Activated CD4-positive, alpha-beta T cell treated with anti-CD3 and anti-CD28 coated beads for 36 hours (primary cell): ENCODE data around the gene PDZD4. TPM values are rescaled to one million over a fixed set of nuclear protein-coding genes. Genes with fewer than 3 reads are reported as not detected.

ENCODE experiments used
- ATAC-seq: fragments of 200-7000 bp; cut with Tn5 transposase; one replicate; pipeline ENCODE4 v1.10.0; 2021; ENCODE audit warnings: mild to moderate bottlenecking, moderate library complexity
- CTCF ChIA-PET: fragments of 350-600 bp; sonication (Branson Sonifier 250); formaldehyde crosslinking; loops from one replicate; lab custom pipeline; 2021; ENCODE audit warnings: antibody characterized with exemption; lab: Charles Lee
- POLR2A ChIA-PET: fragments of 350-600 bp; sonication (Branson Sonifier 250); formaldehyde crosslinking; loops from one replicate; lab custom pipeline; 2021; ENCODE audit warnings: antibody characterized with exemption, inconsistent platforms; lab: Charles Lee
- DNase-seq: peaks from one replicate; pipeline ENCODE4 v3.0.0-alpha.2; 2020
- H3K27ac Mint-ChIP-seq: one replicate; pipeline ENCODE4 v1.8.0; 2021; ENCODE audit warnings: mixed read lengths
- H3K27me3 Mint-ChIP-seq: one replicate; pipeline ENCODE4 v1.8.0; 2021; ENCODE audit warnings: mixed read lengths
- H3K36me3 Mint-ChIP-seq: one replicate; pipeline ENCODE4 v1.8.0; 2021; ENCODE audit warnings: low read depth, mixed read lengths
- H3K4me1 Mint-ChIP-seq: one replicate; pipeline ENCODE4 v1.8.0; 2021; ENCODE audit warnings: mixed read lengths
- H3K4me3 Mint-ChIP-seq: one replicate; pipeline ENCODE4 v1.8.0; 2021; ENCODE audit warnings: mild to moderate bottlenecking, moderate library complexity, mixed read lengths
- H3K9me3 Mint-ChIP-seq: one replicate; pipeline ENCODE4 v1.8.0; 2021; ENCODE audit warnings: low read depth, mixed read lengths
- intact Hi-C, 2 experiments: fragments of 100-400 bp; cut with DNase I in 1 of 2; cut with micrococcal nuclease in 1 of 2; formaldehyde crosslinking; loops; one replicate each; pipeline versions ENCODE4 v1.14.2 to v1.15.1; 2022 to 2024; cut with DNase I, micrococcal nuclease
- total RNA-seq, 2 experiments: library from RNA; stranded (reverse); gene quantifications; one replicate each; pipeline ENCODE4 v1.2.3, GENCODE V29; 2021

Gene PDZD4
- total RNA-seq, 2 experiments from 2014 or later = 2.4 to 4.3 TPM

GRCh38 chrX:153853180-153853901 lies 23.0 kb upstream of the PDZD4 start:
- Mint-ChIP-seq H3K4me3 (no peak overlapping the region), H3K9me3 (no peaks in the 10 kb centered on the region), H3K27me3 (no peaks in the 10 kb centered on the region), H3K4me1 (peaks cover 6% of the 10 kb centered on the region), H3K36me3 (no peaks in the 10 kb centered on the region), H3K27ac (no peak overlapping the region)
- ATAC-seq (no peak), DNase-seq (no peak)
- intact Hi-C loops = no loop called here
- POLR2A ChIA-PET = no interaction called here
- CTCF ChIA-PET = interaction anchor here (0.6 kb wide), 1 partner anchor 244 kb away, joined by 3 read pairs; no protein-coding TSS in a partner anchor

- ATAC-seq (no peak), DNase-seq (no peak)
- CTCF ChIA-PET = interaction anchor here (1.0 kb wide), 1 partner anchor 17 kb away, joined by 3 read pairs; no protein-coding TSS in a partner anchor
- H3K9me3 Mint-ChIP-seq = no peaks in the 10 kb centered on the region
- H3K27ac Mint-ChIP-seq = no peak overlapping the region
- no peaks in the 10 kb centered on the region for H3K4me1 Mint-ChIP-seq
- no peaks in the 10 kb centered on the region for H3K36me3 Mint-ChIP-seq
- no peak overlapping the region for H3K4me3 Mint-ChIP-seq
- intact Hi-C loops = no loop called here
- POLR2A ChIA-PET = no interaction called here
- H3K27me3 Mint-ChIP-seq = no peaks in the 10 kb centered on the region
These were observed 21.6 kb upstream of the PDZD4 start for GRCh38 chrX:153851981-153852380.

- CTCF ChIA-PET = interaction anchor here (0.8 kb wide), 1 partner anchor 67 kb away, joined by 3 read pairs; the partner anchor contains the start of gene SRPK3
- intact Hi-C loops = no loop called here
- no peaks in the 10 kb centered on the region for H3K27me3 Mint-ChIP-seq
- POLR2A ChIA-PET = no interaction called here
- no peak for DNase-seq
- H3K27ac Mint-ChIP-seq = no peak overlapping the region
- H3K4me3 Mint-ChIP-seq = no peak overlapping the region
- H3K4me1 Mint-ChIP-seq = no peaks in the 10 kb centered on the region
- no peak for ATAC-seq
- H3K9me3 Mint-ChIP-seq = no peaks in the 10 kb centered on the region
- H3K36me3 Mint-ChIP-seq = no peaks in the 10 kb centered on the region
These were observed 18.0 kb upstream of the PDZD4 start for GRCh38 chrX:153848325-153848724.

- ATAC-seq (no peak), DNase-seq (no peak)
- Mint-ChIP-seq H3K27me3 (no peaks in the 10 kb centered on the region), H3K9me3 (no peaks in the 10 kb centered on the region), H3K4me3 (no peak overlapping the region), H3K27ac (no peak overlapping the region), H3K36me3 (no peaks in the 10 kb centered on the region), H3K4me1 (no peaks in the 10 kb centered on the region)
- POLR2A ChIA-PET = no interaction called here
- CTCF ChIA-PET = interaction anchor here (0.6 kb wide), 1 partner anchor 199 kb away, joined by 4 read pairs; the partner anchor contains the start of gene DUSP9
- intact Hi-C loops = no loop called here
These were observed 15.5 kb upstream of the PDZD4 start for GRCh38 chrX:153845842-153846241.

GRCh38 chrX:153845195-153845594 lies 14.9 kb upstream of the PDZD4 start:
- DNase-seq = no peak

GRCh38 chrX:153844509-153845082 lies 14.3 kb upstream of the PDZD4 start:
- H3K4me3 Mint-ChIP-seq = no peak overlapping the region
- H3K4me1 Mint-ChIP-seq = no peaks in the 10 kb centered on the region
- no peaks in the 10 kb centered on the region for H3K27me3 Mint-ChIP-seq
- DNase-seq (no peak), ATAC-seq (no peak)
- POLR2A ChIA-PET = no interaction called here
- CTCF ChIA-PET = no interaction called here
- no peaks in the 10 kb centered on the region for H3K9me3 Mint-ChIP-seq
- intact Hi-C loops = no loop called here
- no peaks in the 10 kb centered on the region for H3K36me3 Mint-ChIP-seq
- no peak overlapping the region for H3K27ac Mint-ChIP-seq

More at GRCh38 chrX:153845195-153845594, 14.9 kb upstream of the PDZD4 start:
- CTCF ChIA-PET = no interaction called here
- H3K27me3 Mint-ChIP-seq = no peaks in the 10 kb centered on the region
- ATAC-seq = no peak
- H3K36me3 Mint-ChIP-seq = no peaks in the 10 kb centered on the region
- H3K4me3 Mint-ChIP-seq = no peak overlapping the region
- no peak overlapping the region for H3K27ac Mint-ChIP-seq
- intact Hi-C loops = no loop called here
- POLR2A ChIA-PET = no interaction called here
- H3K4me1 Mint-ChIP-seq = no peaks in the 10 kb centered on the region
- no peaks in the 10 kb centered on the region for H3K9me3 Mint-ChIP-seq

- ATAC-seq (no peak), DNase-seq (no peak)
- H3K4me1 Mint-ChIP-seq = no peaks in the 10 kb centered on the region
- H3K36me3 Mint-ChIP-seq = no peaks in the 10 kb centered on the region
- H3K27ac Mint-ChIP-seq = no peak overlapping the region
- intact Hi-C loops = no loop called here
- no peak overlapping the region for H3K4me3 Mint-ChIP-seq
- H3K9me3 Mint-ChIP-seq = no peaks in the 10 kb centered on the region
- ChIA-PET POLR2A (no interaction called here), CTCF (no interaction called here)
- H3K27me3 Mint-ChIP-seq = no peaks in the 10 kb centered on the region
These were observed 6.6 kb upstream of the PDZD4 start for GRCh38 chrX:153836921-153837320.

GRCh38 chrX:153832728-153833127 lies 2.4 kb upstream of the PDZD4 start:
- ATAC-seq (no peak), DNase-seq (no peak)
- Mint-ChIP-seq H3K27me3 (no peaks in the 10 kb centered on the region), H3K4me3 (no peak overlapping the region), H3K27ac (no peak overlapping the region), H3K4me1 (peaks cover under 1% of the 10 kb centered on the region), H3K9me3 (no peaks in the 10 kb centered on the region), H3K36me3 (no peaks in the 10 kb centered on the region)
- ChIA-PET POLR2A (no interaction called here), CTCF (interaction anchor here (0.6 kb wide), 2 partner anchors 41 to 111 kb away, joined by 3 to 4 read pairs; no protein-coding TSS in a partner anchor)
- intact Hi-C loops = no loop called here

GRCh38 chrX:153831429-153832150 lies 1.2 kb upstream of the PDZD4 start:
- Mint-ChIP-seq H3K4me1 (peaks cover 11% of the 10 kb centered on the region), H3K4me3 (peak overlapping the region; percentile 27), H3K36me3 (no peaks in the 10 kb centered on the region), H3K27ac (no peak overlapping the region), H3K9me3 (no peaks in the 10 kb centered on the region), H3K27me3 (no peaks in the 10 kb centered on the region)
- POLR2A ChIA-PET = no interaction called here
- intact Hi-C loops = no loop called here
- DNase-seq (no peak), ATAC-seq (no peak)
- CTCF ChIA-PET = no interaction called here

- peaks cover 11% of the 10 kb centered on the region for H3K4me1 Mint-ChIP-seq
- intact Hi-C loops = loop anchor here in 1 of 2 experiments (1.0 kb wide), 1 partner anchor 12 kb away; no protein-coding TSS in a partner anchor
- ATAC-seq (peak; percentile 27), DNase-seq (no peak)
- no peaks in the 10 kb centered on the region for H3K27me3 Mint-ChIP-seq
- POLR2A ChIA-PET = no interaction called here
- H3K36me3 Mint-ChIP-seq = no peaks in the 10 kb centered on the region
- no peak overlapping the region for H3K27ac Mint-ChIP-seq
- no peaks in the 10 kb centered on the region for H3K9me3 Mint-ChIP-seq
- peak overlapping the region; percentile 27 for H3K4me3 Mint-ChIP-seq
- CTCF ChIA-PET = no interaction called here
These were observed 490 bp upstream of the PDZD4 start for GRCh38 chrX:153830640-153831428.

GRCh38 chrX:153829549-153829798 lies 870 bp downstream of the PDZD4 start:
- Mint-ChIP-seq H3K36me3 (no peaks in the 10 kb centered on the region), H3K27ac (no peak overlapping the region), H3K4me1 (peaks cover 14% of the 10 kb centered on the region), H3K4me3 (peak overlapping the region; percentile 36), H3K9me3 (no peaks in the 10 kb centered on the region), H3K27me3 (no peaks in the 10 kb centered on the region)
- ChIA-PET CTCF (interaction anchor here (0.6 kb wide), 1 partner anchor 75 kb away, joined by 3 read pairs; no protein-coding TSS in a partner anchor), POLR2A (no interaction called here)
- peak; percentile 12 for DNase-seq
- peak; percentile 48 for ATAC-seq
- intact Hi-C loops = no loop called here
